ENCODE results near the gene THBS2. TPM values are rescaled to one million over a fixed set of nuclear protein-coding genes. Genes with fewer than 3 reads are reported as not detected.
"Not testable (repeated sequence)": the region's sequence is repeated elsewhere in the genome, so short reads cannot be mapped to it uniquely, and the experiment has no call there.

The THBS2 gene
- total and polyA plus RNA-seq, 2 donors (not counting 3 experiments of a cell fraction or from before 2014, with no cell fraction given): 0.08 TPM; not detected in 1

DNA sequence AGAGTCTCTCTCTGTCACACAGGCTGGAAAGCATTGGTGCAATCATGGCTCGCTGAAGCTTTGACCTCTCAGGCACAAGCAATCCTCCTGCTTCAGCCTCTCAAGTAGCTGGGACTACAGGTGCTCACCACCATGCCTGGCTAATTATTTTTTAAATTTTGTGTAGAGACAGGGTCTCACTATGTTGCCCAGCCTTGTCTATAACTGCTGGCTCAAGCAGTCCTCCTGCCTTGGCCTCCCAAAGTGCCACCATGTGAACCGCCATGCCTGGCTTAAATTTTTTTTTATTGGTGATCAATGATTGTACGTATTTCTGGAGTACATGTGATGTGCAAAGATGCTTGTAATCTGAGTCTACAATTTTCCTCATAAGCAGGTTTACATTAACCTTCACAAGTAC is 54.8 kb downstream of the THBS2 start:
- FAIRE-seq: no peak
- POLR2A ChIA-PET: no interaction called here
- intact Hi-C loops (cut with micrococcal nuclease): no loop called here

DNA sequence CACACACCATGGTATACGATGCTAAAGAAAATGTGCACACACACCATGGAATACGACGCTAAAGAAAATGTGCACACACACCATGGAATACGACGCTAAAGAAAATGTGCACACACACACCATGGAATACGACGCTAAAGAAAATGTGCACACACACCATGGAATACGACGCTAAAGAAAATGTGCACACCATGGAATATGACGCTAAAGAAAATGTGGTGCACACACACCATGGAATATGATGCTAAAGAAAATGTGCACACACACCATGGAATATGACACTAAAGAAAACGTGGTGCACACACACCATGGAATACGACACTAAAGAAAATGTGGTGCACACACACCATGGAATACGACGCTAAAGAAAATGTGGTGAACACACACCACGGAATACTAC is 55.7 kb downstream of the THBS2 start:
- H3K9me1 ChIP-seq (replicated peaks; ENCODE audit: control insufficient read depth, extremely low read depth, insufficient read depth, low read length); intact Hi-C loops (cut with micrococcal nuclease); CTCF ChIA-PET; BruUV-seq (replicated peaks); H2AFZ ChIP-seq (ENCODE audit: low read depth, low read length); FAIRE-seq; H3K27ac ChIP-seq (ENCODE audit: insufficient read depth, low read depth, low read length); H3K4me3 ChIP-seq (replicated peaks in 1 of 3; ENCODE audit: insufficient read depth in 1 of 3, low read depth in 1 of 3, low read length in 3 of 3); H3K79me2 ChIP-seq (ENCODE audit: control insufficient read depth, insufficient read depth, low read length); H3K27me3 ChIP-seq (ENCODE audit: control insufficient read depth in 2 of 2, insufficient read depth in 2 of 2, low read length in 2 of 2); DNase-seq (ENCODE audit: low read depth, low spot score); H3K4me1 ChIP-seq (ENCODE audit: control insufficient read depth, extremely low read depth, insufficient read depth, low read length); H3K4me2 ChIP-seq (ENCODE audit: insufficient read depth, low read length); H3K36me3 ChIP-seq (ENCODE audit: control insufficient read depth in 2 of 2, extremely low read depth in 1 of 2, insufficient read depth in 2 of 2, low read length in 2 of 2); H3K9me3 ChIP-seq (replicated peaks; ENCODE audit: control insufficient read depth, insufficient read depth, low read length); dilution Hi-C loops (cut with MboI; ENCODE audit: extremely low pct_ligation_motif_present, low sequenced_read_pairs); H4K20me1 ChIP-seq (replicated peaks; ENCODE audit: control insufficient read depth, extremely low read depth, insufficient read depth, low read length); POLR2A ChIA-PET; H3K9ac ChIP-seq (replicated peaks; ENCODE audit: extremely low read depth, insufficient read depth, low read length): not testable (repeated sequence)

More for the DNA sequence above, 54.8 kb downstream of the THBS2 start:
- H3K4me1 ChIP-seq (ENCODE audit: control insufficient read depth, extremely low read depth, insufficient read depth, low read length): no peaks in the 10 kb centered on the region
- H3K9ac ChIP-seq (replicated peaks; ENCODE audit: extremely low read depth, insufficient read depth, low read length): no peak overlapping the region
- H2AFZ ChIP-seq (ENCODE audit: low read depth, low read length): no peak overlapping the region
- no peaks in the 10 kb centered on the region for H3K9me1 ChIP-seq (replicated peaks; ENCODE audit: control insufficient read depth, extremely low read depth, insufficient read depth, low read length)
- no peaks in the 10 kb centered on the region for H3K27me3 ChIP-seq (ENCODE audit: control insufficient read depth in 2 of 2, insufficient read depth in 2 of 2, low read length in 2 of 2)
- dilution Hi-C loops (cut with MboI; ENCODE audit: extremely low pct_ligation_motif_present, low sequenced_read_pairs): no loop called here
- TF ChIP-seq MYC (IDR thresholded peaks at IDR 0.05; ENCODE audit: low read depth, low read length) (no peak), POLR2A (IDR thresholded peaks at IDR 0.05; ENCODE audit: low read depth, low read length) (no peak), GATA2 (IDR thresholded peaks at IDR 0.05; ENCODE audit: insufficient read depth, insufficient read length, low read depth, low read length) (no peak), EZH2 (IDR thresholded peaks at IDR 0.05; ENCODE audit: borderline replicate concordance, low read depth, low read length, severe bottlenecking) (no peak), POLR2AphosphoS5 (IDR thresholded peaks at IDR 0.05; ENCODE audit: insufficient read depth, low read depth, low read length) (no peak), FOS (IDR thresholded peaks at IDR 0.05; ENCODE audit: borderline replicate concordance, insufficient read depth, low read length) (no peak), JUN (IDR thresholded peaks at IDR 0.05; ENCODE audit: borderline replicate concordance, insufficient read depth, insufficient read length, low read depth) (no peak)
- TF ChIP-seq, protein P1, sequence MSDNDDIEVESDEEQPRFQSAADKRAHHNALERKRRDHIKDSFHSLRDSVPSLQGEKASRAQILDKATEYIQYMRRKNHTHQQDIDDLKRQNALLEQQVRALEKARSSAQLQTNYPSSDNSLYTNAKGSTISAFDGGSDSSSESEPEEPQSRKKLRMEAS (IDR thresholded peaks at IDR 0.05; ENCODE audit: insufficient read depth, insufficient read length): no peak
- TF ChIP-seq, protein P2, sequence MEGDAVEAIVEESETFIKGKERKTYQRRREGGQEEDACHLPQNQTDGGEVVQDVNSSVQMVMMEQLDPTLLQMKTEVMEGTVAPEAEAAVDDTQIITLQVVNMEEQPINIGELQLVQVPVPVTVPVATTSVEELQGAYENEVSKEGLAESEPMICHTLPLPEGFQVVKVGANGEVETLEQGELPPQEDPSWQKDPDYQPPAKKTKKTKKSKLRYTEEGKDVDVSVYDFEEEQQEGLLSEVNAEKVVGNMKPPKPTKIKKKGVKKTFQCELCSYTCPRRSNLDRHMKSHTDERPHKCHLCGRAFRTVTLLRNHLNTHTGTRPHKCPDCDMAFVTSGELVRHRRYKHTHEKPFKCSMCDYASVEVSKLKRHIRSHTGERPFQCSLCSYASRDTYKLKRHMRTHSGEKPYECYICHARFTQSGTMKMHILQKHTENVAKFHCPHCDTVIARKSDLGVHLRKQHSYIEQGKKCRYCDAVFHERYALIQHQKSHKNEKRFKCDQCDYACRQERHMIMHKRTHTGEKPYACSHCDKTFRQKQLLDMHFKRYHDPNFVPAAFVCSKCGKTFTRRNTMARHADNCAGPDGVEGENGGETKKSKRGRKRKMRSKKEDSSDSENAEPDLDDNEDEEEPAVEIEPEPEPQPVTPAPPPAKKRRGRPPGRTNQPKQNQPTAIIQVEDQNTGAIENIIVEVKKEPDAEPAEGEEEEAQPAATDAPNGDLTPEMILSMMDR (IDR thresholded peaks at IDR 0.05; ENCODE audit: extremely low read depth in 1 of 2, insufficient read depth in 1 of 2, low read depth in 1 of 2, low read length in 2 of 2): no peak
- CTCF ChIA-PET: no interaction called here
- DNase-seq (ENCODE audit: low read depth, low spot score): no peak
- no peak overlapping the region for H3K4me3 ChIP-seq (replicated peaks in 1 of 3; ENCODE audit: insufficient read depth in 1 of 3, low read depth in 1 of 3, low read length in 3 of 3)
- H3K36me3 ChIP-seq (ENCODE audit: control insufficient read depth in 2 of 2, extremely low read depth in 1 of 2, insufficient read depth in 2 of 2, low read length in 2 of 2): no peaks in the 10 kb centered on the region
- H3K79me2 ChIP-seq (ENCODE audit: control insufficient read depth, insufficient read depth, low read length): no peaks in the 10 kb centered on the region
- no peaks in the 10 kb centered on the region for H3K9me3 ChIP-seq (replicated peaks; ENCODE audit: control insufficient read depth, insufficient read depth, low read length)
- no peak overlapping the region for H3K4me2 ChIP-seq (ENCODE audit: insufficient read depth, low read length)
- no peak overlapping the region for H3K27ac ChIP-seq (ENCODE audit: insufficient read depth, low read depth, low read length)
- no TSS peak for BruUV-seq (replicated peaks)
- H4K20me1 ChIP-seq (replicated peaks; ENCODE audit: control insufficient read depth, extremely low read depth, insufficient read depth, low read length): no peaks in the 10 kb centered on the region

DNA sequence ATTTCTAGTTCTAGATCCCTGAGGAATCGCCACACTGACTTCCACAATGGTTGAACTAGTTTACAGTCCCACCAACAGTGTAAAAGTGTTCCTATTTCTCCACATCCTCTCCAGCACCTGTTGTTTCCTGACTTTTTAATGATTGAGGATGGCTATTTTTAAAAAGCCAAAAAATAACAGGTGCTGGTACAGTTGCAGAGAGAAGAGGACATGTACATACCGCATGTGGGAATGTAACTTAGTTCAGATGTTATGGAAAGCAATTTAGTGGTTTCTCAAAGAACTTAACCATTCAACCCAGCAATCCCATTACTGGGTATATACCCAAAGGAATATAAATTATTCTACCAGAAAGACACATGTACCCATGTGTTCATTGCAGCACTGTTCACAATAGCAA is 57.4 kb downstream of the THBS2 start:
- H3K4me2 ChIP-seq (ENCODE audit: insufficient read depth, low read length); H3K36me3 ChIP-seq (ENCODE audit: control insufficient read depth in 2 of 2, extremely low read depth in 1 of 2, insufficient read depth in 2 of 2, low read length in 2 of 2); H4K20me1 ChIP-seq (replicated peaks; ENCODE audit: control insufficient read depth, extremely low read depth, insufficient read depth, low read length); H3K9me3 ChIP-seq (replicated peaks; ENCODE audit: control insufficient read depth, insufficient read depth, low read length); dilution Hi-C loops (cut with MboI; ENCODE audit: extremely low pct_ligation_motif_present, low sequenced_read_pairs); H3K27ac ChIP-seq (ENCODE audit: insufficient read depth, low read depth, low read length); CTCF ChIA-PET; H3K4me1 ChIP-seq (ENCODE audit: control insufficient read depth, extremely low read depth, insufficient read depth, low read length); POLR2A ChIA-PET; H3K4me3 ChIP-seq (replicated peaks in 1 of 3; ENCODE audit: insufficient read depth in 1 of 3, low read depth in 1 of 3, low read length in 3 of 3); FAIRE-seq; H3K9me1 ChIP-seq (replicated peaks; ENCODE audit: control insufficient read depth, extremely low read depth, insufficient read depth, low read length); DNase-seq (ENCODE audit: low read depth, low spot score); H3K9ac ChIP-seq (replicated peaks; ENCODE audit: extremely low read depth, insufficient read depth, low read length); BruUV-seq (replicated peaks); H3K27me3 ChIP-seq (ENCODE audit: control insufficient read depth in 2 of 2, insufficient read depth in 2 of 2, low read length in 2 of 2); H3K79me2 ChIP-seq (ENCODE audit: control insufficient read depth, insufficient read depth, low read length); H2AFZ ChIP-seq (ENCODE audit: low read depth, low read length); intact Hi-C loops (cut with micrococcal nuclease): not testable (repeated sequence)
